ENCODE measurements around the gene PHC1.
"Not testable (repeated sequence)": the region's sequence is repeated elsewhere in the genome, so short reads cannot be mapped to it uniquely, and the experiment has no call there.

Gene PHC1

DNA sequence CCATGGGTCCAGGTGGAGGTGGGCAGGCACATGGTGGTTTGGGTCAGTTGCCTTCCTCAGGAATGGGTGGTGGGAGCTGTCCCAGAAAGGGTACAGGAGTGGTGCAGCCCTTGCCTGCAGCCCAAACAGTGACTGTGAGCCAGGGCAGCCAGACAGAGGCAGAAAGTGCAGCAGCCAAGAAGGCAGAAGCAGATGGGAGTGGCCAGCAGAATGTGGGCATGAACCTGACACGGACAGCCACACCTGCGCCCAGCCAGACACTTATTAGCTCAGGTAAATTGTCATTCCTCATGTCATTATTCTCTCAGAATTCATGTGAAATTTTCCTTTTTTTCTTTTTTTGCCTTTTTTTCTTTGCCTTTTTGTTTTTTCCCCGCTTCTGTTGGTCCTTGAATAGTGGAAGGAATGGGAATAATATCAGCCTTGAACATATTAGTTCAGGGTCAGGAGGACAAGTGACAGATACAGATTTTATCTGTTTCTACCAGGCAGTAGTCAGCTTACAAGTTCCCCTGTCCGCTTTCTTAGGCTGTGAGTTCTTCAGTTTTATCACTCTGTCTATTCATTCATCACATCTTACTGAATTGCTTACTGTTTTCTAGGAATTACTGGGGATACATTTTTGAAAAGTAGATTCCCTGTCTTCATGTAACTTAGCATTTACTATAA, 16.5 kb downstream of the PHC1 start:
- H3K9me3 ChIP-seq (ENCODE audit: control insufficient read depth in 2 of 2, low read length in 2 of 2); H3K27ac ChIP-seq (ENCODE audit: low read length); H3K9ac ChIP-seq (ENCODE audit: low read length in 2 of 2); H3K27me3 ChIP-seq (ENCODE audit: control insufficient read depth in 1 of 2, insufficient read depth in 2 of 2, low read length in 2 of 2); H3K4me3 ChIP-seq (ENCODE audit: low read length in 2 of 2); H3K4me1 ChIP-seq (ENCODE audit: control insufficient read depth, insufficient read depth, low read length): not testable (repeated sequence)
- peaks cover 21 to 27% of the 10 kb centered on the region in 2 donors for H3K36me3 ChIP-seq (ENCODE audit: control insufficient read depth in 2 of 2, insufficient read depth in 2 of 2, low read length in 2 of 2)

DNA sequence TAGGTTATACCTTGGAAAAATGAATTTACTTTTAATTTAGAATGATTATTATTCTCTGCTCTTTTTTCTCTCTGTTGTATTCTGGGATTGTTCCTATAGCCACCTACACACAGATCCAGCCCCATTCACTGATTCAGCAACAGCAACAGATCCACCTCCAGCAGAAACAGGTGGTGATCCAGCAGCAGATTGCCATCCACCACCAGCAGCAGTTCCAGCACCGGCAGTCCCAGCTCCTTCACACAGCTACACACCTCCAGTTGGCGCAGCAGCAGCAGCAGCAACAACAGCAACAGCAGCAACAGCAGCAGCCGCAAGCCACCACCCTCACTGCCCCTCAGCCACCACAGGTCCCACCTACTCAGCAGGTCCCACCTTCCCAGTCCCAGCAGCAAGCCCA, 18.2 kb downstream of the PHC1 start:
- not testable (repeated sequence) for H3K27me3 ChIP-seq (ENCODE audit: control insufficient read depth in 1 of 2, insufficient read depth in 2 of 2, low read length in 2 of 2); H3K27ac ChIP-seq (ENCODE audit: low read length); H3K4me3 ChIP-seq (ENCODE audit: low read length in 2 of 2); H3K9ac ChIP-seq (ENCODE audit: low read length in 2 of 2); H3K9me3 ChIP-seq (ENCODE audit: control insufficient read depth in 2 of 2, low read length in 2 of 2); H3K4me1 ChIP-seq (ENCODE audit: control insufficient read depth, insufficient read depth, low read length)
- peaks cover 27 to 30% of the 10 kb centered on the region in 2 donors for H3K36me3 ChIP-seq (ENCODE audit: control insufficient read depth in 2 of 2, insufficient read depth in 2 of 2, low read length in 2 of 2)

DNA sequence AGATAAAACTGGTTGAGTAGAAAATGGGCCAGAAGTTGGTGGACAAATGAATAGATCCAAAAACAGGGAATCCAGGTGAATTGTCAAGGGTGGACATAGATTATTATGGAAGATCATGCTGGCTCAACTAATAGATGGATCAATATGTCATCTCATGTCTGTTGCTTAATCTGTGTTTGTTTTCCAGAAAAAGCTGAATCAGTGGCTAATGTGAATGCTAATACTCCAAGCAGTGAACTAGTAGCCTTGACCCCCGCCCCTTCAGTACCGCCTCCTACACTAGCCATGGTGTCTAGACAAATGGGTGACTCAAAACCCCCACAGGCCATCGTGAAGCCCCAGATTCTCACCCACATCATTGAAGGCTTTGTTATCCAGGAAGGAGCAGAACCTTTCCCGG, 19.8 kb downstream of the PHC1 start:
- H3K4me3 ChIP-seq (ENCODE audit: low read length in 2 of 2); H3K9ac ChIP-seq (ENCODE audit: low read length in 2 of 2); H3K27me3 ChIP-seq (ENCODE audit: control insufficient read depth in 1 of 2, insufficient read depth in 2 of 2, low read length in 2 of 2); H3K9me3 ChIP-seq (ENCODE audit: control insufficient read depth in 2 of 2, low read length in 2 of 2); H3K4me1 ChIP-seq (ENCODE audit: control insufficient read depth, insufficient read depth, low read length); H3K27ac ChIP-seq (ENCODE audit: low read length): not testable (repeated sequence)
- peaks cover 31 to 43% of the 10 kb centered on the region in 2 donors for H3K36me3 ChIP-seq (ENCODE audit: control insufficient read depth in 2 of 2, insufficient read depth in 2 of 2, low read length in 2 of 2)

DNA sequence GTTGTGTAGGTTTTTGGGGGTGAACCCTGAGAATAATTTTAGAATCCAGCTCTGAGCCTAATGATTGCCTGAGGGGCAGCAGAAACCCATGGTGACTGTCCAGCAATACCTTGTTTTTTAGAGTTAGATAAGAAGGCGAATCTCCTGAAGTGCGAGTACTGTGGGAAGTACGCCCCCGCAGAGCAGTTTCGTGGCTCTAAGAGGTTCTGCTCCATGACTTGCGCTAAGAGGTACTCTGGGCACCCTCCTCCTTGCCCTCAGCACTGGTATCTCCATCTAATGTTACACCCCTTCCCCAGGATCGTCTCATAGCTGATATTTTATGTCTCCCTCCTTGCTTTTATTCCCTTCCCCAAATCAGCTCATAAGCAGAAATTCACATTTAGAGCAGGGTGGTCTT, 22.4 kb downstream of the PHC1 start:
- Histone ChIP-seq H3K27ac (ENCODE audit: low read length) (no peak overlapping the region), H3K36me3 (ENCODE audit: control insufficient read depth in 2 of 2, insufficient read depth in 2 of 2, low read length in 2 of 2) (peaks cover 34 to 35% of the 10 kb centered on the region in 2 donors), H3K27me3 (ENCODE audit: control insufficient read depth in 1 of 2, insufficient read depth in 2 of 2, low read length in 2 of 2) (no peaks in the 10 kb centered on the region), H3K9ac (ENCODE audit: low read length in 2 of 2) (no peak overlapping the region), H3K4me1 (ENCODE audit: control insufficient read depth, insufficient read depth, low read length) (no peaks in the 10 kb centered on the region), H3K9me3 (ENCODE audit: control insufficient read depth in 2 of 2, low read length in 2 of 2) (no peaks in the 10 kb centered on the region), H3K4me3 (ENCODE audit: low read length in 2 of 2) (no peak overlapping the region)

DNA sequence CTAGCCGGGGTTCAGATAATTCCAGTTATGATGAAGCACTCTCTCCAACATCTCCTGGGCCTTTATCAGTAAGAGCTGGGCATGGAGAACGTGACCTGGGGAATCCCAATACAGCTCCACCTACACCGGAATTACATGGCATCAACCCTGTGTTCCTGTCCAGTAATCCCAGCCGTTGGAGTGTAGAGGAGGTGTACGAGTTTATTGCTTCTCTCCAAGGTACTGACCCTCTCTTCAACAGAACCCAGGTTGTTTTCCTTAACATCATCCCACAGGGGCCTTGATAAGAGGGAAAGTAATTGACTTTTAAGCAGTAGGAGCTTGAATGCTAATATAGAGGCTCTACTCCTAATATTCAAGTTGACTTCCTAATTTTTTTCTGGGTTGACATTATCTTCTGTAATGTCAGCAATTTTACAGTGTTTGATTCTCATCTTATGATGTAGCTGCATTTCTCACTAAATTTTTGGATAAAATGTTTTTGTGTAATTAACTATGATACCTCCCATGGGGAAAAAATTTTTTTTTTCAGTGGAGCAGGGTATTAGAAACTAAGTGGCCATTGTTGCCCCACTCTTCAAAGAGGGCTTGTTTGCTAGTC, 23.6 kb downstream of the PHC1 start:
- not testable (repeated sequence) for H3K4me3 ChIP-seq (ENCODE audit: low read length in 2 of 2); H3K27ac ChIP-seq (ENCODE audit: low read length); H3K4me1 ChIP-seq (ENCODE audit: control insufficient read depth, insufficient read depth, low read length); H3K27me3 ChIP-seq (ENCODE audit: control insufficient read depth in 1 of 2, insufficient read depth in 2 of 2, low read length in 2 of 2); H3K9ac ChIP-seq (ENCODE audit: low read length in 2 of 2); H3K9me3 ChIP-seq (ENCODE audit: control insufficient read depth in 2 of 2, low read length in 2 of 2)
- H3K36me3 ChIP-seq (ENCODE audit: control insufficient read depth in 2 of 2, insufficient read depth in 2 of 2, low read length in 2 of 2) = peaks cover 41% of the 10 kb centered on the region in 2 donors

DNA sequence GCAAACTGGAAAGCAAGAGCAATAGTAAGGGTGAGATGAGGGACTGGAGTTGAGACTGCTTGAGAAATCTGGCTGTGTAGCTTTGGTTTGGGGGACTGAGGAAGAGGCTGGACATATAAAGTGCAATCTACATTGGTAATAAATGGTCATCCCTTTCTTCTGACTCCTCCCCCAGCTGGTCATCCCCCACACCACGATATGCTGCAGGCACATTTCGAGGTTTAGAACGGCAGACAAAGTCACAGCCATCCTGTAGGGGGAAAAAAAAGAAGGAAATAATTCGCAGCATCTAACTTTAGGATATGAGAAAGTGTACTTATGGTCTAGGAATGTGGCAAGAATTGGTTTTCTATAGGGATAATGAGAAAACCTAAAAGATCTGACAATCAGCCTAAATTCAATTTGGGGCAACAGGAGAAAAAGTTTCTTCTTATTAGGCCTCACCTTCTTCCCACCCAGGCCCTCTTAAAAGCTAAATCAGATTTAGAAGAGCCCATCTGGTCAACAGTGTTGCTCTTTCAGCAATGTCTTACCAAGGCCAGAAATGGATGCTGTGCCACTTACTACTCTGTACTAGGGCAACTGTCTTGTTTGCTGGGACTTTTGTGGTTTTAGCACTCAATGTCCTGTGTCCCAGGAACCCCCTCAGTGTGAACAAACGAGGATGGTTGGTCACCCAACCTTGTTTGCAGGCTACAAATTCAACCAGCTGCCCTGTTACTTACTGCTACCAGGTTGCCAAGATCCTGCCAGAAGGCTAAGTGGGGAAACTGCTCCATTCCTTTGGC, 27.6 kb downstream of the PHC1 start:
- Histone ChIP-seq H3K27me3 (ENCODE audit: control insufficient read depth in 1 of 2, insufficient read depth in 2 of 2, low read length in 2 of 2) (no peaks in the 10 kb centered on the region), H3K4me3 (ENCODE audit: low read length in 2 of 2) (no peak overlapping the region), H3K9me3 (ENCODE audit: control insufficient read depth in 2 of 2, low read length in 2 of 2) (no peaks in the 10 kb centered on the region), H3K9ac (ENCODE audit: low read length in 2 of 2) (no peak overlapping the region), H3K36me3 (ENCODE audit: control insufficient read depth in 2 of 2, insufficient read depth in 2 of 2, low read length in 2 of 2) (peaks cover 49 to 54% of the 10 kb centered on the region in 2 donors), H3K27ac (ENCODE audit: low read length) (no peak overlapping the region), H3K4me1 (ENCODE audit: control insufficient read depth, insufficient read depth, low read length) (no peaks in the 10 kb centered on the region)

DNA sequence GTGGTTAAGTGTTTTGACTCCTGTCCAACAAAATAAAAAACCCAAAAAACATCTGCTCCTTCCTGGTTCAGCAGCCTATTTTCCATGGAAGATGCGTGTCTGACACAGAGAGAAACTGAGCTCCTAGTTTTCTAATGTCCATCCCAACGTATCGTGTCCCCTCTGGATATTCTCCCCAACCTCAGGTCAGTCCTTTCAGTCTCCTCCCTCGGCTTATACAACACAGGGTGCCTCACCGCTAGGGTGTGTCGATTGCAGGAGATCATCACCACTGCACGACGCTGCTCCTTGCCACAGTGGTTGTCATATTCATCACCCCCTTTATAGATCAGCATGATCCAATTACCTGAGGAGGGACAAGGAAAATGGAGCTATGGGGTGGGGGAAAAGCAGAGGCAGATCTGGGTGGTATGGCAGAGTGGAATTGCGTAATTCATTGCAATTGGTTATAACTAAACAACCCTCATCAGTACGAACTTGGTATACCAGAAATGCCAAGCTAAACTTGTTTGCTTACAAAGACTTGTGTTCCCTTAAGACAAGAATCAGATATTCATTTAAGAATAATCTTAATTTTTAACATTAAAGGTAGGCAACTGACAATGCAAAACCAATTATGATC, 29.4 kb downstream of the PHC1 start:
- H3K9ac ChIP-seq (ENCODE audit: low read length in 2 of 2) = no peak overlapping the region
- no peaks in the 10 kb centered on the region for H3K27me3 ChIP-seq (ENCODE audit: control insufficient read depth in 1 of 2, insufficient read depth in 2 of 2, low read length in 2 of 2)
- peaks cover 39 to 43% of the 10 kb centered on the region in 2 donors for H3K36me3 ChIP-seq (ENCODE audit: control insufficient read depth in 2 of 2, insufficient read depth in 2 of 2, low read length in 2 of 2)

DNA sequence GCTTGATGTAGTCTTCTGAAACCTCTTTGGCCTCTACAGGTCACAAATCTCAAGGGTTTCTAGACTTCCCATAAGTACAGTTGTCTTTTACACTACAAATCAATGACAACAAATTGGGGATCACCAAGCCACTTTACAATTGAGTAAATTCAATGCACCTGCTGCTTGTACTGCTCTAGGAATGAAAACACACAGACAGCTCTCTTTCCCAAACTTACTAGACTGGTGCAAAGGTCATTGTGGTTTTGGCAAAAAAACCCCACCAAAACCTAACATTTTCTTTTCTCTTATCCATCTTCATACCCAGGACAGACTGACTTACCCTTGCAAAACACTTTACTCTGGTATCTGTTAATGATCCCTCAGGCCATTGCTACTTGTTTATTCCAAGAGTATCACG, 32.4 kb downstream of the PHC1 start:
- Histone ChIP-seq H3K36me3 (ENCODE audit: control insufficient read depth in 2 of 2, insufficient read depth in 2 of 2, low read length in 2 of 2) (peaks cover 29 to 33% of the 10 kb centered on the region in 2 donors), H3K4me1 (ENCODE audit: control insufficient read depth, insufficient read depth, low read length) (peaks cover 11% of the 10 kb centered on the region), H3K27me3 (ENCODE audit: control insufficient read depth in 1 of 2, insufficient read depth in 2 of 2, low read length in 2 of 2) (no peaks in the 10 kb centered on the region), H3K9ac (ENCODE audit: low read length in 2 of 2) (no peak overlapping the region), H3K4me3 (ENCODE audit: low read length in 2 of 2) (no peak overlapping the region), H3K9me3 (ENCODE audit: control insufficient read depth in 2 of 2, low read length in 2 of 2) (no peaks in the 10 kb centered on the region), H3K27ac (ENCODE audit: low read length) (no peak overlapping the region)

More for the DNA sequence above, 29.4 kb downstream of the PHC1 start:
- Histone ChIP-seq H3K4me3 (ENCODE audit: low read length in 2 of 2) (no peak overlapping the region), H3K4me1 (ENCODE audit: control insufficient read depth, insufficient read depth, low read length) (peaks cover 7% of the 10 kb centered on the region), H3K9me3 (ENCODE audit: control insufficient read depth in 2 of 2, low read length in 2 of 2) (no peaks in the 10 kb centered on the region), H3K27ac (ENCODE audit: low read length) (no peak overlapping the region)

DNA sequence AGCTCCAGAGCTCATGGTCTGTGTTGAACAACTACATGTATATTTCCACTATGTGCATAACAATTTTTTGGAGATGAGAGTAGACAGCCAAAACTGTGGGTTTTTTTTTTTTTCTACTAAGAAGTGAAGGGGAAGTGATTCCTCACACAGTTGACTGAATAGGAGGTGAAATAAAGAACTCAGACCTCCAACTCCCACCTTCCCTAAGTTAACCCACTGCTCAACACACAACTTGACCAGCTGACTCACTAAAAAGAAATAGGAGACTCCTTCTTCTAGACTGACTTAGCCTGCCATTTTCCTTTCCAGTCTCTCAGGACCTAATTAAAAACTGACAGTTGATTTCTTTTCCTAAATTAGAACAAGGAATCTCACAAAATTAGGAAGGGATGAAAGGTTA, 33.4 kb downstream of the PHC1 start:
- H3K4me1 ChIP-seq (ENCODE audit: control insufficient read depth, insufficient read depth, low read length) = peaks cover 11% of the 10 kb centered on the region

DNA sequence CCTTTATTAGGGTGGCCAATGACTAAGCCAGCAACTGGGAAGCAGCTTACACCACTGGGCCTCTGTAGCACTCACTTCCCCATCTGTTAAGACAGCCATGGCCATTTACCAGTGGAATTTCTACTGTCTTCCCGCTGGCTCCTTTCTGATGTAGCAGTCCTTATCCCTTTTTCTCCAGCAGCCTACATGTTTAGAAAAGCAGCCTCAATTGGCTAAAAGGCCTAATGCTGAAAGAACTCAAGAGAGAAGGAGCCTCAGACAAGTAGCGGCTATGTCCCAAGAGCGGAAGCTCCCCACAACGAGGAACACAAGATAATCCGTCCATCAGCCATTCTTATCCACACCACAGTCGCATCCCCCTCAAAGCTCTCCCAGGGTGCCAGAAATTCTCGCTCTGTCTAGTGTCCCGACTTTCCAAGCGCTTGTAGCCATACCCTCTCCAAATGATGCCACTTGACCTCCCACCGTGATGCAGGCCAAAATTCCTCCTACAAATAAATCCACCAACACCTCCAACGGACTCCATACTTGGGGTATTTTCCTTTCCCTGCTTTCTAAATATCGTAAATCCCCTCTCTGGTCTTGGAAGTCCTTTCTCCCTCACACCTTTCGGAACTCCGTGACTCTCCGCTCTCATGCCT, 34.5 kb downstream of the PHC1 start:
- Histone ChIP-seq H3K27me3 (ENCODE audit: control insufficient read depth in 1 of 2, insufficient read depth in 2 of 2, low read length in 2 of 2) (no peaks in the 10 kb centered on the region), H3K36me3 (ENCODE audit: control insufficient read depth in 2 of 2, insufficient read depth in 2 of 2, low read length in 2 of 2) (peaks cover 15 to 16% of the 10 kb centered on the region in 2 donors), H3K4me3 (ENCODE audit: low read length in 2 of 2) (peak overlapping the region; percentile 90 to 97), H3K4me1 (ENCODE audit: control insufficient read depth, insufficient read depth, low read length) (peaks cover 11% of the 10 kb centered on the region), H3K9ac (ENCODE audit: low read length in 2 of 2) (peak overlapping the region; percentile 97 to 98), H3K27ac (ENCODE audit: low read length) (peak overlapping the region; percentile 99), H3K9me3 (ENCODE audit: control insufficient read depth in 2 of 2, low read length in 2 of 2) (no peaks in the 10 kb centered on the region)

More for the DNA sequence above, 33.4 kb downstream of the PHC1 start:
- peaks cover 22 to 24% of the 10 kb centered on the region in 2 donors for H3K36me3 ChIP-seq (ENCODE audit: control insufficient read depth in 2 of 2, insufficient read depth in 2 of 2, low read length in 2 of 2)
- H3K4me3 ChIP-seq (ENCODE audit: low read length in 2 of 2) = no peak overlapping the region
- H3K9me3 ChIP-seq (ENCODE audit: control insufficient read depth in 2 of 2, low read length in 2 of 2) = no peaks in the 10 kb centered on the region
- no peaks in the 10 kb centered on the region for H3K27me3 ChIP-seq (ENCODE audit: control insufficient read depth in 1 of 2, insufficient read depth in 2 of 2, low read length in 2 of 2)
- no peak overlapping the region for H3K9ac ChIP-seq (ENCODE audit: low read length in 2 of 2)
- H3K27ac ChIP-seq (ENCODE audit: low read length) = no peak overlapping the region
